ENCODE measurements around the gene RIPOR3.

- TF ChIP-seq POLR2AphosphoS5 (IDR thresholded peaks at IDR 0.05; ENCODE audit: low read depth, low read length) (no peak), TAF1 (IDR thresholded peaks at IDR 0.05; ENCODE audit: borderline replicate concordance, low read depth, low read length) (no peak), POLR2A (IDR thresholded peaks at IDR 0.05; ENCODE audit: low read depth, low read length) (no peak)
These were observed 60.6 kb downstream of the RIPOR3 start for GRCh38 chr20:50630578-50631263.
